Posterior cingulate gyrus (tissue), 11 donors: ENCODE results near the gene LRP1B.

Experiments
- DNase-seq, 10 donors: peaks; one replicate each; pipeline versions ENCODE4 v3.0.0 to v3.0.0-alpha.2; 2020 to 2021; ENCODE audit warnings: mixed read lengths in 3 of 10
- intact Hi-C: fragments of 100-400 bp; cut with DNase I; formaldehyde crosslinking; loops from one replicate; pipeline ENCODE4 v1.15.1; 2023

The LRP1B gene

DNA sequence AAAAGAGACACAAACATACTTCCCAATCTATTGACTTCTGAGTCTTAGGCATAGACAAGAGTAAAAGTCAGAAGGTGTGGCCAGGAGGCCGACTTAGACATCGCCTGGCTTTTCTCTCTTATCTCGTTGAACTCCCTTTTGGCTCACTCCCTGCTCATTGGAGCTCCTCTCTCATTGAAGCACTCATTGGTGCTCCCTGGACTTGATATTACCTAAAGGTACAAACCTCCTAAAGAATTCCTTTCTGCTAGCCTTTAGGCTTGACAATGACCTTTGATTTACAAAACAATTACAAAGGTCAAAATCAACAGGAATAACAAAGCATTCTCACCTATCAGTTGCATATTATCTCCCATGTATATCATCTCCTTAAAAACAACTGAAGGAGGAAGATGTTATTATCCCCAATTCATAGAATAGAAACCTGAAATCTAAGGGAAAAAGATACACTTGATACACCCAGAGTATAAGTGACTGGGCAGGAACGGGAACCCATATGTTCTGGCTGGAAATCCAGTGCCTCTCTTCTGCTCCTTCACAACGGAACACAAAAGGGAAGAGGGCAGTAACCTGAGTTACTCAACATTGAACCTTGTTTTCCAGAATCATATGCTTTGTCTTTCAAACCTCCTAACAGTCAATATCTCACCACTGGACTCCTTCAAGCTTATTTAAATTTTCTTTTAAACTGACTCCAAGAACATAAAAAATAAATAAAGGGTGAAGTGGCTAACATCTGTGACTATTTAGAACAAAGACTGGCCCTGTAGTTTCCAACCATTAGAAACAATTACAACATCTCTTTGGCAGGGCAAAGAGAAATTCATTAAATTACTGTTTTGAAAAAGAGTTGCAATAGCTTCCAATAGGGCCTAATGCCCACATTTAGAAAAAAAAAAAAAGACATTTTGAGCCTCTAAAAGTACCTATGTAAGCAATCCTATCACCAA, 1247.9 kb downstream of the LRP1B start:
- DNase-seq, result no peak
- intact Hi-C loops, result no loop called here

DNA sequence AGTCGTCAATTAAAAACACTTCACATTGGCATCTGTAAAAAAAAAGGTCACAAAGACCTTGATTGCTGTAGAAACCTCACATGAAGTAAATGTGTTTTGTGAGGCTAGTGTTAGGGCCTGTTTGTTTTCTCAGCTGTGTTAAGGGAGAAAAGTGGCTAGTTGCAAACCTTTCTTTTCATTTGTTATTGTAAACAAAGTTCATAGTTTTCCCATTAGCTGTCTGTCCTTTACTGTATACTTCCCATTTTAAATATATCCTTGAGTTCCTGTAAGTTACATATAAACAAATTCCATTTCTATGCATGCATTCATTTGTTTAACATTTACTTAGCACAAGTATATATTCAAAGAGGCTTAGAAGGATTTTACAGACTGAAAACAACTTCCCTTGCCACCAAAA, 1250.2 kb downstream of the LRP1B start:
- intact Hi-C loops, result no loop called here
- DNase-seq, result no peak

DNA sequence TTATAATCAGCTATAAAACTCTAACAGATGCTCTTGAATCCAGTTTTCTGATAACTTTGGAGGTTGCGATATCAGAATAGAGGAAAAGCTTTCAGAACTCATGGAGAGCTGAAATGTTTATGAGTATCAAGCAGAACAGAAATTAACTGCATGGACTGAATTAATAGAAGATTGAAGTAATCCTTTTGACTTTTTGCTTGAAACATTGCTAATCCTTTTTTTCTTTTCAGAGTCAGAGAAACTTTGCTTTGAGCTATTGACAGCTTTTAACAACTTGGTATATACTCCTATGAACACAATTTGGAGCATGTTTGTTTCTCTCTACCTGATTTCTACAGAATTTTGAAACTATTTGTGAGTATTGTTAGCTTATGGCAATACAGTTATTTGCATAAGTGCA, 1254.8 kb downstream of the LRP1B start:
- DNase-seq, result no peak
- intact Hi-C loops, result no loop called here

DNA sequence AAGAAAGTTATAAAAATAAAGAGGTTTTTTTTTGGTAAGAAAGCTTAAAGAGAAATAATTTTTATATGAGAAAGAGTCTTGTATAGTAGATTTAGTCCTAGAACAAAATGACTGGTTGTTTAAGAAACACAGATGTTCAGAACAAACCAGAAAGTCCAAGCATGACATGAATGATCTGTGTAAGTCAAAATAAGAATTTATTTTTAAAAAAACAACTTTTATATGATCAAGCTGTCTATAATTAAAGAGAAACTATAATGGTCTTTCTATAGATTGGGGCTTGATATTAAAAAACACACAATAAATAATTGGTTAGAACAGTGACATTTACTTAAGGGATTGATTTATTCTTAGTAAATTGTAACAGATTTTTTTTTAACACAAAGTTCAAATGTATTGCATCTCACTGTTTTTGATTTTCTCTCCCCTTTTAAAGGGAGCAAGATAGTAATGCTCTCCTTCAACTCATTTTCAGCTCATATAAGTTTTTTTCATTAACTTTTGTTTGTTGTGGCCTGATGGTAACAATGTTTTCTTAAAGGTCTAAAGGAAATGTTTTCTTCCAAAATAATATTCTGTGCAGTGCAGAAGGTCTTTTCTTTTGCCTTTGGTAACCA, 1256.8 kb downstream of the LRP1B start:
- no peak for DNase-seq
- intact Hi-C loops, result no loop called here

DNA sequence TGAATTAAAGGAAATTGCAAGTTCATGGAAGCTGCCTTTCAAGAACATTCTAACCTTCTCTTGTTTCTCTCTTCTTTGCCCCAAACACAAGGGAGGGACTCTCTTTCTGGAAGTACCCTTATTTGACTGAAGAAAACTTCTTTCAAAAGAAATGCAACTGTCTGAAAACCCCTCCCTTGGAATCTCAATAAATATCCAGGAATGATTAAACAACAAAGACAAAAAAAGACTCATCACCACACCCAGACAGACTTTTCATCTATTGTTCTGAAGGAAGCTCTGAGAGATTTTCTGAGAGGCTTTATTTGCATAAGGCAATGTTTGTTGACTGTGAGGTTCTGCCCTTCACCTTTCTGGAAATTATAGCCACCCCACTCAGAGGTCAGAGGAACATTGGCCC, 1260.9 kb downstream of the LRP1B start:
- no peak for DNase-seq
- intact Hi-C loops, result no loop called here

DNA sequence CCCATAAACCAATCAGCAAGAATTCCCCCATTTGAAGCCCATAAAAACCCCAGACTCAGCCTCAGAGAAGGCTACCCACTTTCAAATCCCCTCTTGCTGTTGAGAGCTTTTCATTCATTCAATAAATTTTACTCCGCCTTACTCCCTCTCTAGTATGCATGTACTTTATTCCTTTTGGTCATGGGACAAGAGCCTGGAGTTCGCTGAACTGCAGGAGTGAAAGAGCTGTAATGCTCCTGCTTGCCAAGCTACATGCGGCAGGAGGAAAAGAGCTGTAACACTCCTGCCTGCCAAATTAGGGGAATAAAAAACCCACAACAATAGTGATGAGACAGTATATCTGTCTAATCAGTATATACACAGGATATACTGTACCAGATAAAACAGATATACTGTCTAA, 1261.7 kb downstream of the LRP1B start:
- intact Hi-C loops, result no loop called here
- no peak for DNase-seq

DNA sequence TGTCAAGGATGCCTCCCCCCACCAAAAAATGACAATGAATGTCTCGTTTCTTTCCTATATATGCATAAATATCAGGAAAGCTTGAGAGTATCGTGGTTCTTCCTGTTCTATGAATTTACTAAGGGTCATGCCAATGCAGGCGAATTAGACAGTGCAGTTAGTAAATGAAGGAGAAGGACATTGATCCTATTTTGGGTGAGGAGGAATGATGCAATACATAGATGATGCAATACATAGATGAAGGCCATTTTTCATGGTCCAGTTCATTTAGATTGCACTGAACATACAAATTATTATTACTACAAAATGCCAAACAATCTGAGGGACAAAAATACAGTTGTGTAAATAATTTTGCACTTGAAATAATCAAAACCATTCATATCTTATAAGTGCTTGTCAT, 1265.0 kb downstream of the LRP1B start:
- intact Hi-C loops, result no loop called here
- no peak for DNase-seq

DNA sequence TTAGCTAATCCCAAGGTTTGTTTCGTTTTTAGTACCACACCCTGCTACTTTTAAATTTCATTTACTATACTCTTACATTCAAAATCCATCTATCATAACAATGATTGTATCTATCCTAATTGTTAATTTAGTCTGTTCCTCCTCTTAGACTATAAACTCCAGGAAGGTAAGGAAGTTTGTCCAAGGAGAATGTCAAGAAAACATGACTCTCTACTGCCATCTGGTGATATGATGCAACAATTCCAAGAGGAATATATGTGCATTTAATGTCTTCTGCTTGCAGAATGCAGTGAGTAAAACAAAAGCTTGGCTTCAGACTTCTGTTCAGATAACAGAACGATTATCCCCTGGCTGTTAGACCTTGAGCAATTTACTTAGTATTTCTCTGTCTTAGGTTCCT, 1267.1 kb downstream of the LRP1B start:
- no peak for DNase-seq
- intact Hi-C loops, result loop anchor here (5.0 kb wide), 1 partner anchor 1071 kb away; no protein-coding TSS in a partner anchor

DNA sequence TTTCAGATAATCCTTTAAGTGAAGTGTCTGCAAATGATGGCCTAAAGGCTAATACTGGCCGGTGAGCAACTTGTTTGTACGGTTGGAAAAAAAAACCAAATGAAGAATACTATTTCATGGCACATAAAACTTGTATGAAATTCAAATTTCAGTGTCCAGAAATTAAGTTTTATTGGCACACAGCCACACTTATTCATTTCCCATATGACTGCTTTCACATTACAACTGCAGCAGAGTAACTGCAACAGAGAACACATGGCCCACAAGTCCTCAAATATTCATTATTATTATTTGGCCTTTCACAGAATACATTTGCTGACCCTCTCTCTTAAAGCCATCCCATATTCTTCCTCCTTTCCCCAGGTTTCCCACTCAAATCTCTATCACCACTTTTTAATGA, 1268.6 kb downstream of the LRP1B start:
- DNase-seq, result no peak
- intact Hi-C loops, result loop anchor here (5.0 kb wide), 1 partner anchor 1070 kb away; no protein-coding TSS in a partner anchor

DNA sequence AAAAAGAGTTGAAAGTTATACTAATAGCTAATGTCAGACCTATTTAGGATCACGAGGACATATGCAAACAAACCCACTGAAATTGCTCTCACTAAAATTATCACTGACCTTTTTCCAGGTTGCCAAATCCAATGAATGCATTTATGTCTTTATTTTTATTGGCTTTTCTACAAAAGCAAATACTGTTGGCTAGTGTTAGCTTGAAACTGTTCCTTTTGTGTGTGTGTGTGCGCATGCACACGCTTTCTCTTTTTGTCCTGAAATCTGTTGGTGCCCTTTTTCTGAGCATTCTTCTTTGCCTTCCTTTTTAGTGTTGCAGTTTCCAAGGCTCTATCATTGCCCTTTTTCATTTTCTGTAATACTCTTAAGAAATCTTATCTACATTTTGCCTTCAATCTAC, 1269.2 kb downstream of the LRP1B start:
- intact Hi-C loops, result loop anchor here (5.0 kb wide), 1 partner anchor 1069 kb away; no protein-coding TSS in a partner anchor
- no peak for DNase-seq

DNA sequence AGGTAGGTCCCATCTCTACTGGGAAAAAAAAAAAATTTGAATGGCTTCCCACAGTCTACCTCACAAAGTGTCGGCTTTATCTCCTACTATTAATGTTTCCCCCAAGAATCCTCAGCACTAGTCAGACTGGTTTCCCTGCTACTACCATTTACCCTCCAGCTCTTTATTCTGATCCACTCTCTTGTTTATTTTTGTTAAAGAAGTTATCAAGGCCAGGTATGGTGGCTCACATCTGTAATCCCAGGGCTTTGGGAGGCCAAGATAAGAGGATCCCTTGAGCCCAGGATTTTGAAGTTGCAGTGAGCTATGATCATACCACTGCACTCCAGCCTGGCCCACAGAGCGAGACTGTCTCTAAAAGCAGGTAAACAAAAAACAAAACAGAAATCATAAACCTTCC, 1275.3 kb downstream of the LRP1B start:
- DNase-seq, result no peak
- intact Hi-C loops, result no loop called here

DNA sequence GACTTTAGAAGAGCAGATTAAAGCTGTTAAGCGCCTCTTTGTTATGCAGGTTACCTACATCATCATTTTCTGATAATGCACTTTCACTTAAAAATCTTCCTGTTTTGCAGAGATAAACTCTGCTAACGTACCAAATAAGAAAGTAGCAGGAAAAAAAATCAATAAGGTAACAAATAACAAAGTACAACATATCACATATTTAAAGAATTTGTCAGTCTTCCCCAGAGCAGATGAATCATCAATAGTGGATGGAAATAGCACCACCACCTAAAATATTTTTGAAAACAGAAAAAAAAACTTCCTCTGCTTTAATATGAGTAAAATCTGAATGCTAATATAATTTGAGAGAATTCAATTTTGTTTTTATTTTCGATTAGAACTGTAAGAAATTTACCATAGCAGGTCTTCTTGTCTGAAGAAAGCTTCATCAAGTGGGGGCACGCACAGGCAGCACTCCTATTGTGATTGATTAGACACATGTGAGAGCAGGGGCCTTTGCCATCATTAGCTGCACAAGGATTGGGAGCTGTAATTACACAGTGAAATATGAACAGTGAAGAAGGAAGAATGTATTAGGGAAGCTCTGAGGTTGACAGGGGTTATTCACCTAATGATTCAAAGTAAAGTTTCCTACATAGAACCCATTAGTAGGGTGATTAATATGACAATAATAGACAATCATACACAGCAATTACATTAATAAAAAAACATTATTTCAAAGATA, 1279.4 kb downstream of the LRP1B start:
- intact Hi-C loops, result no loop called here
- no peak for DNase-seq

DNA sequence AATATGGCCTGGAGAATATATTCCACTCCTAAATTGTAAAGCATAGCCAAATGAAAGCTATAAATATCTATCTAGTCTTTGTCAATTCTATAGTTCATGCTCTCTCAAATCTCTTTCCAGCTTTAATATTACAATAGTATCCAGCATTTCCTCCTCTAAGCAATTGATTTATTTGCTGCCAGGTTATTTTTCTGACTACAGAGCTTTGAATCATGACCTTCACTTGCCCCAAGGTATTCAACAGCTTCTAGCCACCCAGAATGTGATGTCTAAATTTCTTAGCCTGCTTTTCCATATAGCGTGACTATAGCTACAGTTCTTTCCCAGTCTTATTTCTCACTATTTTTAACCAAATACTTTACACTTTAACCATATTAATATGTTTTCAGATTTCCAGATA, 1287.6 kb downstream of the LRP1B start:
- no peak for DNase-seq
- intact Hi-C loops, result no loop called here

DNA sequence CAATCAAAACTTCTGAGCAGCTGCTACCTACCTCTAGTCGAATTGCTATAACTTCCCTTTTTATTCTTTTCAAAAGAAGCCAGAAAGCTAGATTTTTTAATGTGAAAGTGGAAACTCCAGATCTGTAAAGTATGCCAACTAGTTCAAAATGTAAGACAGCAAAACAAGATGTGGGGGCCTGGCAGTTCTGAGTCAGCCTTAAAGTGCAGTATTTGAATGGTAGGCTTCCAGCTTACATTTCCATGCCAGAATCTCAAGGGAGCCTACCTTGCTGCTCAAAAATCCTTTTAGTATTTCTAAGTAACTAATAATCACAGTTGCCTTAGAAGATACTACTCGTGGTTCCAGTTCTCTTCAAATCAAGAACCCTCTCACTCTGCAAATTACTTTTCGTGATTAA, 1288.7 kb downstream of the LRP1B start:
- intact Hi-C loops, result no loop called here
- peak in 2 of 10 donors; percentile 12 to 55 for DNase-seq

DNA sequence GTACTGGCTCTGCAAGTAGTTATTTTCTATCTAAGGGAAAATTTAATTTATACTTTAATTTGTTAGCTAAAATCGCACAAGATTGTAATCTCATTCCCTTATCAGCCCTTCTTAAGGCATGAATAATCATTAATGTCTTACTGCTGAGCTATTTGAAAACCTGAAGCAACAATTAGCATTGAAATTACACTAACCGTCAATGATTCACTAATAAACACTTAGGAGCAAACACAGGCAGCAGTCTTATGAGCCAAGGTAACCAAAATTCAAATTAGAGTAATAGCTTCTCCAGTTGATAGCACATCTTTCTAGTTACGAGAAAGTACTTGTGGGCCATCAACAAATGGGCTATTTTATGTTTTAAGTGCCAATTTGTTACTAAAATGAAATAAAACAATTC, 1289.7 kb downstream of the LRP1B start:
- intact Hi-C loops, result no loop called here

DNA sequence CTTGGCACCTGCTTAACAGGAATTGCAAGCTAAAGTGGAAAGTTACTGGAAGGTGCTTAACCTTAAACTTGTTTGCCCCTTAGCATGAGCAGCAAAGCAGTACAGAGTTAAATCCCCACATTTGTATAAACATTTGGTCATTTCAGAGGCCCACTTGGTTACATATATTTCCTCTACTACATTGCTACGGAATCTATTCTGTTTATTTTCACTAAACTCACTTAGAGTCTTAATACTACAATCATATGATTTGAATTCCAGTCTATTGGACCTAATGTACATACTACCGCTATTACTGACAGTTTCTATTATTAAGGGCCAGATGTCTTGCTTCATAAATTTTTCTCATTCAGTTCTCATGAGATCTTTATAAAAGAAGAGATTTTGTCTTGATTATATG, 1294.0 kb downstream of the LRP1B start:
- DNase-seq, result no peak
- intact Hi-C loops, result no loop called here

More for the DNA sequence above, 1289.7 kb downstream of the LRP1B start:
- no peak for DNase-seq

DNA sequence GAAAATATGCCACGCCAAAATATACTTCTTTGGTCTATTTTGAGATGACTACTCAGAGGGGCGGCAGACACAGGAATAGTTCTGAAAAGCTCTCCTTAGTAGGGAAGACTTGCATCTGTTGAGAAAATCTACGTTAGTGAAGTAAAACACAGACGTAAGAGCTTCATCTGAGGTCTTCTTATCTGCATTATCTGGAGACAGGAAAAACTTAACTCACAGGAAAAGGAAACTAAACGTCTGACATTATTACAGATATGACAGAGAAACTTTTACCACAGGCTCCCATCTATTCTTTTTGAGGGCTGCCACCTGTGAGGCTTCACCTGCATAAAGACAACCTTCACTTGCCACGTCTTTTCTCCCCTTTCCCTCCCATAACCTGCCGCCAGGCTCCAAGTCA, 1295.7 kb downstream of the LRP1B start:
- DNase-seq, result no peak
- intact Hi-C loops, result no loop called here

DNA sequence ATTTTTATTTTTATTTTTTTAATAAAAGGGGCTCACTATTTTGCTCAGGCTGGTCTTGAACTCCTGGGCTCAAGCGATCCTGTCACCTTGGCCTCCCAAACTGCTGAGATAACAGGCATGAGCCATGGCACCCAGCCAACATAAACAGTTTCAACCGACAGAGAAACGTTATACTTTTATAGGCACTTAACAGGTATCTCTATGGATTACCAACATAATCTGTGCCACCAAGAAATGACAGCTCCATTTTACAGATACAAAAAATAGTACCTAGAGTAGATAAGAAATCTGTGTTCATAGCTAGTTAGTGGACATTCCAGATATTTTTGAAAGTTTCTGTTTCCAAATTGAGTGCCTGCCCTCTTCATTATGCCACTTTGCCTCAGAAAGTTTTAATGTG, 1316.7 kb downstream of the LRP1B start:
- no peak for DNase-seq
- intact Hi-C loops, result no loop called here

DNA sequence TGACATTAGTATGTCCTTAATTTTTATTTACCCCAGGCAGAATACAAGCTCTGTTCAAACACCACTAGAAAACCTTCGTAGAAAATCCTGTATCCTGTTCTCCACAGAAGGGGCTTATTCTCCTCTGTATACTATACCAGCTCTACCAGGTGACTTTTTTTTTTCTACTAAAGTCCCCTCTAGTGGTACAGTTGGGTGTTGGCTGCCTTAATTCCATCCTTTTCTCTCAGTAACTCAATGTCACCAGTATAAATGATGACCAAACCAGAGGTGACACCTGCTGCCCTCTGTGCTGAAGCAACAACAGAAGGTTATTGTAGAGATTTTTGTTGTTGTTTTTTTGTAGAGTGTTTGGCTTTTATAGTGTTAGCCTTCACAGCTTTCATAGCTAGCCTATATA, 1322.0 kb downstream of the LRP1B start:
- no peak for DNase-seq
- intact Hi-C loops, result no loop called here

DNA sequence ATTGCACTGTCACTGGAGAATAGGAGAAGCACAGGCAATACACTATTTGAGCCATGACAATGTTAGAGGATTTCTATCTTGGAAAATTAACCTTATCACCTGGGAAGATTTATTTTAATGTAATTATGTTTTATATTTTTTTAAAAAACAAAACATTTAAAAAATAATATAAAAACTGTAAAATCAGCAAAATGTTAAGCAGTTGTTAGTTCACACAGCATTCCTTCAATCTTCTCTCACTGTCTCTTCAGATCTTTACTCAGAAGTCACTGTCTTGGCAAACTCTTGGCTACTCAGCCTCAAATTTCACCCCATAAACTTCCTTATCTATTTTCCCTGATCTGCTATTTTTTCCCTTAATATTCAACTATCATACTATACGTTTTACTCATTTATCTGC, 1322.6 kb downstream of the LRP1B start:
- no peak for DNase-seq
- intact Hi-C loops, result no loop called here

DNA sequence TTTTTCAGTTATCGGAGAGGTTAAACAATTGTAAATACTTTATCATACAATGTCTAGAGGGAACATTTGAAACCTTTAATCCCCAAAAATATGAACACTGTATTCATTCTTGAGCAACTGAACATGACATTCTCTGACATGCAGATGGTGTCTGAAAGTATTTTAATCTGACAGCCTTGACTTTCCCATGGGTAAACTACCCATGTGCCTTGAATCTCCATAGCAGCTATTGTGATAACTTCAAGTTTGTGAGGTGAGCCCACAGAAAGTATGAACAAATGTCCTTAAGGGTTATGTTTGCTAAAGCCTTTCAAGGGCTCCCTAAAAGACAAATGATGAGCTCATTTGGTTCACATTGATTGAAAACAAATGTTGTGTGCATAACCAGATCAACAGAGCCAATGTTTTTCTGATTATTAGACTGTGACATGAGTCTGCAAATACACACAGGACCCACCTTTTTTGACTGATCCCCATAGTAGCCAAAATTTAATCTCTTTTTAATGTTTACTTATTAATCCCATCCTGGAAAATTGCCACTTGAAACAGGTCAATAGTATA, 1326.0 kb downstream of the LRP1B start:
- intact Hi-C loops, result no loop called here
- no peak for DNase-seq
